HG03432 (cell line): ENCODE data around the gene BBS4.

Experiments
- ATAC-seq: cut with Tn5 transposase; IDR thresholded peaks from one replicate; pipeline ENCODE4 v1.9.1; 2021; ENCODE audit warnings: mild to moderate bottlenecking, moderate library complexity; ENCODE audit not compliant: unreplicated experiment

BBS4 gene

GRCh38 chr15:72758182-72758581 is 72.2 kb downstream of the BBS4 start:
- no peak for ATAC-seq

GRCh38 chr15:72760590-72761260 is 74.7 kb downstream of the BBS4 start:
- ATAC-seq = no peak

GRCh38 chr15:72764656-72765055 is 78.6 kb downstream of the BBS4 start:
- no peak for ATAC-seq

DNA sequence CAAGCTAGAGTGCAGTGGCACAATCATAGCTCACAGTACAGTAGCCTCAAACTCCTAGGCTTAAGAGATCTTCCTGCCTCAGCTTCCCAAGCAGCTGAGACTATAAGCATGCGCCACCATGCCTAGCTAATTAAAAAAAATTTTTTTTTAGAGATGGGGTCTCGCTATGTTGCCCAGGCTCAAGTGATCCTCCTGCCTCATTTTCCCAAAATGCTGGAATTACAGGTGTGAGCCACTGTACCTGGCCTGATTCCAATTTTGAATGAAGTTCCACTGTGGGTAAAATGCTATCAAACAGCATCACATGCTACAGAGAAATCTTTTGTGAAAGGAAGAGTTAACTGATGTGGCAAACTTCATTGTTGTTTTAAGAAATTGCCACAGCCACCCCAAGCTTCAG is 80.0 kb downstream of the BBS4 start:
- no peak for ATAC-seq

- ATAC-seq = no peak
Observed at GRCh38 chr15:72766780-72767179, 80.8 kb downstream of the BBS4 start.

GRCh38 chr15:72770673-72771328 is 84.8 kb downstream of the BBS4 start:
- ATAC-seq = no peak

DNA sequence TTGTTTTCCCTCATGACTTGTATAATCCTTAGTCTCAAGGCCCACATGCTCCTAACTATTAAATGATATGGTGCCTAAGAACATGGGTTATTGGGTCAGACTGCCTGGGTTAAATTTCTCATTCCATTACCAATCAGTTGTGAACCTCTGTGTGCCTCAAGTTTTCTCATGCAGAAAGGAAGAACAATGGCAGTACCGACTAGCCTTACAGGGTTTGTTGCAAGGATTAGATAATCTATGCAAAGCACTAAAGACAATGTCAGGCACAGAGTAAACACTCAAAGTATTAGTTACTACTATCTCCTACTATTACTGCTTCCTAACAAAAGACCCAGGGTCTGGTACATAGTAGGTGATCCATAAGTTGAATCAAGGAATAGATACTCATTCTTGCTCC is 85.3 kb downstream of the BBS4 start:
- ATAC-seq = no peak

DNA sequence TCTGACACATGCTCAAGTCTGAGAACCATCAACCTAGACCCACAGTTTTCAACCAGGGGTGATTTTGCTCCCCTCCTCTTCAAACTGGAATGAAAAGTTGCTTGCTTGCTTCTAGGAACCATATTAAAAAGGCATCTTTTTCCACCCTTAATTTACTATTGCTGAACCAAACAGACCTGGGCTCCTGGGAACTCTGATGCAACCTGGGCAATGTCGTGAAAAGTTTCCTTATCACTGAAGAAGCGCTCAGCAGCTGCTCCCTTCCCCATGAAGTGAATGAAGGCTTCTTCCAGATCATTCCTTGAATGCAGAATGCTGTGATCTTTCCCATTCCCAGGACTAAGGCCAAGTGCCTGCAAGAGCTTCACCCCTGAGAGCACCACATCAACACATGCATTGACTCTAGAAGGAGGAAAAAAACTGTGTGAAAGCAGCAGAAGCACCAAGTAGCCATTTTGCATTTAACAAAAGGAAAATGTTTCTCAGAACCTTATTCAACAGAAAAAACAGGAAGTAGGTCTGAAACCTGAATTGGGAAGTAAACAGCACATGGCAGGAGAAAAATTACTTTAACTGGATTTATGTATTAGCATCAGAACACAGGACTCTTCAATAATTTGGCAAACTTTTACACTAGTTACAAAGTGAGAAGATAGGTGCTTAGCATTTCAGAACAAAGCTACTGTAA is 88.8 kb downstream of the BBS4 start:
- no peak for ATAC-seq

DNA sequence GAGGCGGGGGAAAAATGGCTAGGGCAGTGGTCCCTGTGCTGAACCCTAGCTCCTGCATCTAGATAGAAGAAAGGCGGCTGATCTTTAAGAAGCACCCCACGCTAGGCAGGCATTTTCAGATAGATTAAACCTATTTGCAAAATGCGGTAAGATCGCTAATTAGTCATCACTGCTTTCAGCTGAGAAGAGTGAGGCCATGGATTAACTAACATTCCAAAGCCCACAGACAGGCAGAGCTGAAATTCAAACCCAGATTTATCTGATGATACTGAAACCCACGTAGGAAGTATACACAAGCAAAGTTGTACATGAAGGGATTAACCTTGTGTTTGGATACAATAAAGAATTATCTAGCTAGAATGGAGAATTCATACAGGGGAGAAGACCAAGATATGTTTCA is 92.8 kb downstream of the BBS4 start:
- no peak for ATAC-seq

DNA sequence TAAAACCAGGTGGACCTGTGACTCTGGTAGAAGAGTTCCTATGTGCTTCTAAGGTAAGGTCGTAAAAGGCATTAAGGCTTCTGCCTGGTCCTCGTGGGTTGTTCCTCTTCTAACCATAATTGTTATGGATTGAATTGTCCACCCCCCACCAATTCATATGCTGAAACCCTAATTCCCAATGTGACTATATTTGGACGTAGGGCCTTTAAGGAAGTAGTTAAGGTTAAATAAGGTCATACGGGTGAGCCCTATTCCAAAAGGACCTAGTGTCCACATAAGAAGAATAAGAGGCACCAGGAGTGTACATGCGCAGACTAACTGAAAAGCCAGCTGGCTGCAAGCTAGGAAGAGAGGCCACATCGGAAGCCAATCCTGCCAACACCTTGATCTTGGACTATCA is 95.6 kb downstream of the BBS4 start:
- no peak for ATAC-seq

GRCh38 chr15:72782274-72783003 is 96.4 kb downstream of the BBS4 start:
- ATAC-seq = no peak

- peak; percentile 44 for ATAC-seq
Observed at GRCh38 chr15:72783004-72783639, 97.1 kb downstream of the BBS4 start.

- peak; percentile 82 for ATAC-seq
Observed at GRCh38 chr15:72783640-72784455, 97.8 kb downstream of the BBS4 start, which contains the start of gene ADPGK. Gene ADPGK (minus strand): TSS chr15:72783758. CDS start chr15:72783691, 67 bp downstream.

DNA sequence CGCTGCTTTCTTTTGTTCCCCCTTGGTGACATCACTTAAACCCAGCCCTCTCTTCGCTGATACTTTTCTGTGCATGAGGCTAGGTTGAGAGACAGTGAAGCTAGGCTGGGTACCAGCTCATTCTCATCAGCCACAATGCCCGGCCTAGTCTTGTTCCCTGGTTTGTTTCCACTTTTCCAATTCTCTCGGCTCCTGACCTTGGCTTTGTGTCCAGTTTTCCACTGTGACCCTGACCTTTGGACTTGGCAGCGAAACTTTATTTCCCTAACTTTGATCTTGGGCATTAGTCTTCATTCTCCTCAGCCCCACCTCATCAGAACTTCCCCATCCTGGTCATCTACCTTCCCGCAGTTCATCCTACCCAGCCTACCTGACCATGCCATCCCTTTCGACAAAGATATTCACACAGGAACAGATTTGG is 98.5 kb downstream of the BBS4 start:
- ATAC-seq = no peak

GRCh38 chr15:72785432-72785831 is 99.4 kb downstream of the BBS4 start:
- ATAC-seq = no peak

DNA sequence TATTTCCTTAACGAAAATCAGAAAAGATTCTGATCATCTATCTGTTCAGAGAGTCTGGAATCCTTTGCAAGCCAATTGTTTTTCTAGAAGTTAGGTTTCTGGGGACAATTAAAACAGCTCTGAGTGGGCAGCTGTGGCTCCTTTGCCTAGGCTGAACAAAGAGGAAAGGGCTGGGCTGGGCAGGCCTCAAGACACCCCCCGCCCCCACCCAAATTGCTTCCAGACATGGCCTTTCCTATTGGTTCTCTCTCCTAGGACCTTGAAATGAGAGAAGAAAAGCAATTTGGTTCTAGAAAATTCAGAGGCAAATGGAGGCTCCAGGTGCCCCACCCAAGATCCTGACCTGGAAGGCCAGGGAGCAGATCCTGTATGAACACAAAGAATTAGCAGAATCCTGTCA is 99.8 kb downstream of the BBS4 start:
- no peak for ATAC-seq

- no peak for ATAC-seq
Observed at GRCh38 chr15:72786242-72786641, 100.2 kb downstream of the BBS4 start.

DNA sequence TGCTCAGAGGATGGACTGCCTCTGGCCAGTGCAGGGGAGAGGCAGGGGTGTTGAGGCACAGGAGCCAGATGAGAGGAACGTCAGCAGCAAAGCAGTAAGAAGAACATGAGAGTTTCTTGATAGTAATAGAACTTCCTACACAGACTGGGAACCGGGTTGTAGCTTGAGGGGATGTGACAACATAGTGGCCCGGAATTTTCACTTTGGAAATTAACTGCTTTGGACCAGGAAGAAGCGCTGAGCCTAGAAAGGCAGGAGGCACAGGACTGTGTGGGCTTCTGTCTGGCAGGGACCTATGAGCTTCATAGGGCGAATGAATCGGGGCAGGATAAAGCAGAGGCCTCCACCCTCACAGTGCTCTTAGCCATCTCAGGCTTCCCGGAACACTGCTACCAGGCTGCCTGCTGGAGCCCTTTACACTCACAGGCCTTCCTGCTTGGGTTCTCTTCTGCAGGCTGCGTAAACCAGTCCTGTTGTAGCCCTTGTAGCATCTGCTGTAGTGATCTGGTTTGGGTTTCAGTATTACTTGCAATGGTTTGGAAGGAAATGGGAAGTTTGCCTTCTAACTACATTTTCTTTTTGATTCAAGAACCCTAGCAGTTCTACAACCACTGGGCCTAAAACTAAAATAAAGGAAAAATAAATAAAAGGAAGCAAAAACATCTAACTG is 100.8 kb downstream of the BBS4 start:
- ATAC-seq = no peak

DNA sequence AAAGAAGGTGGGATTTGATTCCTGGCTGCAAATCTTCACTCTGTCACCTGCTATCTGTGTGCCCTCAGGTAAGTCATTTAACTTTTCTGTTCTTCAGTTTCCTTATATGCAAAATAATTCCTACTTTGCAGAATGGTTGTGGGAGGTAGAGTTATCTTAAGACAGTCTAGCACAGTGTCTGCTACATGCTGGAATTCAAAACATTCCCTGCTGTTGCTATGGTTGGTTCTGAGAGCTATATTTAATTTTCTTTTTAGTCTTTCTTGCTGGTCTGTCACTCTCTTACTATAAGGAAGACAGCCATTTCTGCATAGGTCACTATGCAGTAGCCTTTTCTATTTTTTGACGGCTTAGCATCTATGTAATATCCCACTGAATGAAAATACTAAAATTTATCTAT is 101.5 kb downstream of the BBS4 start:
- no peak for ATAC-seq
